Astrocyte (in vitro differentiated cells and primary cell): Measurements from ENCODE around the gene ASB3. TPM values are rescaled to one million over a fixed set of nuclear protein-coding genes. Genes with fewer than 3 reads are reported as not detected.

ENCODE experiments used
- DNase-seq: peaks from one replicate; pipeline ENCODE4 v3.0.0-alpha.2; 2010; ENCODE audit warnings: low read depth
- FAIRE-seq: peaks from 2 replicates; lab custom pipeline; 2011; peaks lifted over from hg19 to GRCh38; lab: Jason Lieb, UNC
- H2AFZ ChIP-seq: 2 replicates; pipeline ENCODE4 v1.6.0; 2012; ENCODE audit warnings: low read depth, low read length, inconsistent platforms
- H3K27ac ChIP-seq: 2 replicates; pipeline ENCODE4 v1.5.1; 2011; ENCODE audit warnings: low read depth, low read length, inconsistent platforms
- H3K27me3 ChIP-seq: 2 replicates; pipeline ENCODE4 v1.6.0; 2011; ENCODE audit warnings: low read length, inconsistent platforms; ENCODE audit not compliant: insufficient read depth
- H3K36me3 ChIP-seq: 2 replicates; pipeline ENCODE4 v1.5.1; 2011; ENCODE audit warnings: low read length, inconsistent platforms; ENCODE audit not compliant: insufficient read depth
- H3K4me1 ChIP-seq: 2 replicates; pipeline ENCODE4 v1.5.1; 2011; ENCODE audit warnings: low read length, inconsistent platforms; ENCODE audit not compliant: insufficient read depth
- H3K4me2 ChIP-seq: 2 replicates; pipeline ENCODE4 v1.6.0; 2012; ENCODE audit warnings: low read length, inconsistent platforms
- H3K4me3 ChIP-seq: 2 replicates; pipeline ENCODE4 v1.5.1; 2011; ENCODE audit warnings: low read depth, mild to moderate bottlenecking, low read length, inconsistent platforms; ENCODE audit not compliant: insufficient read depth
- H3K79me2 ChIP-seq: 2 replicates; pipeline ENCODE4 v1.6.0; 2012; ENCODE audit warnings: mild to moderate bottlenecking, low read length, inconsistent platforms; ENCODE audit not compliant: insufficient read depth
- H3K9ac ChIP-seq: 2 replicates; pipeline ENCODE4 v1.6.0; 2012; ENCODE audit warnings: mild to moderate bottlenecking, low read length, inconsistent platforms
- H3K9me3 ChIP-seq: 2 replicates; pipeline ENCODE4 v1.5.1; 2012; ENCODE audit warnings: low read depth, mild to moderate bottlenecking, low read length, inconsistent platforms; ENCODE audit not compliant: insufficient read depth
- H4K20me1 ChIP-seq: 2 replicates; pipeline ENCODE4 v1.6.0; 2012; ENCODE audit warnings: low read length, inconsistent platforms; ENCODE audit not compliant: insufficient read depth
- H3K27ac Mint-ChIP-seq: one replicate; pipeline ENCODE4 v1.8.0; 2021; ENCODE audit warnings: mild to moderate bottlenecking, mixed read lengths; ENCODE audit not compliant: unreplicated experiment
- H3K27me3 Mint-ChIP-seq: one replicate; pipeline ENCODE4 v1.8.0; 2021; ENCODE audit warnings: low read depth, mixed read lengths; ENCODE audit not compliant: unreplicated experiment
- H3K36me3 Mint-ChIP-seq: one replicate; pipeline ENCODE4 v1.8.0; 2021; ENCODE audit warnings: low read depth, mixed read lengths; ENCODE audit not compliant: unreplicated experiment
- H3K4me1 Mint-ChIP-seq: one replicate; pipeline ENCODE4 v1.8.0; 2021; ENCODE audit warnings: low read depth, mixed read lengths; ENCODE audit not compliant: unreplicated experiment
- H3K4me3 Mint-ChIP-seq: one replicate; pipeline ENCODE4 v1.8.0; 2021; ENCODE audit warnings: mild to moderate bottlenecking, moderate library complexity, mixed read lengths; ENCODE audit not compliant: unreplicated experiment
- H3K9me3 Mint-ChIP-seq: one replicate; pipeline ENCODE4 v1.8.0; 2021; ENCODE audit warnings: mild to moderate bottlenecking, mixed read lengths; ENCODE audit not compliant: unreplicated experiment
- CTCF ChIP-seq: IDR thresholded peaks from 2 replicates; pipeline ENCODE4 v1.5.1; 2011; ENCODE audit warnings: low read depth, mild to moderate bottlenecking, inconsistent platforms, low read length, moderate library complexity; ENCODE audit not compliant: insufficient read depth
- EZH2 ChIP-seq: IDR thresholded peaks from 2 replicates; pipeline ENCODE4 v1.6.1; 2012; ENCODE audit warnings: mild to moderate bottlenecking, low read length, inconsistent platforms; ENCODE audit not compliant: insufficient read depth
- total RNA-seq: library from RNA; stranded (reverse); gene quantifications from 2 replicates; pipeline ENCODE4 v1.2.1, GENCODE V29; 2021

Gene ASB3
- total RNA-seq, 1 donor from 2014 or later: 26.4 TPM

GRCh38 chr2:53622141-53622540 is 164.6 kb downstream of the ASB3 start:
- no peak overlapping the region for H2AFZ ChIP-seq
- H3K4me3 Mint-ChIP-seq: no peak overlapping the region
- no peaks in the 10 kb centered on the region for H3K36me3 Mint-ChIP-seq
- DNase-seq: no peak
- H3K27me3 ChIP-seq: no peaks in the 10 kb centered on the region
- no peak overlapping the region for H3K27ac ChIP-seq
- H3K9me3 Mint-ChIP-seq: no peaks in the 10 kb centered on the region
- H3K4me1 Mint-ChIP-seq: peaks cover 3% of the 10 kb centered on the region
- no peak overlapping the region for H3K27ac Mint-ChIP-seq
- no peak overlapping the region for H3K9ac ChIP-seq
- no peaks in the 10 kb centered on the region for H4K20me1 ChIP-seq
- H3K4me2 ChIP-seq: no peak overlapping the region
- H3K27me3 Mint-ChIP-seq: no peaks in the 10 kb centered on the region
- no peaks in the 10 kb centered on the region for H3K79me2 ChIP-seq
- no peaks in the 10 kb centered on the region for H3K4me1 ChIP-seq
- TF ChIP-seq CTCF (no peak), EZH2 (no peak)
- no peaks in the 10 kb centered on the region for H3K36me3 ChIP-seq
- no peaks in the 10 kb centered on the region for H3K9me3 ChIP-seq
- no peak for FAIRE-seq
- H3K4me3 ChIP-seq: no peak overlapping the region

- Mint-ChIP-seq H3K9me3 (no peaks in the 10 kb centered on the region), H3K4me1 (peaks cover 3% of the 10 kb centered on the region), H3K27ac (no peak overlapping the region), H3K36me3 (no peaks in the 10 kb centered on the region), H3K27me3 (no peaks in the 10 kb centered on the region), H3K4me3 (no peak overlapping the region)
- no peak for DNase-seq
- no peak overlapping the region for H3K4me2 ChIP-seq
- FAIRE-seq: no peak
- H3K4me1 ChIP-seq: no peaks in the 10 kb centered on the region
- no peak overlapping the region for H3K4me3 ChIP-seq
- no peak overlapping the region for H3K9ac ChIP-seq
- no peaks in the 10 kb centered on the region for H3K79me2 ChIP-seq
- no peak overlapping the region for H2AFZ ChIP-seq
- H4K20me1 ChIP-seq: no peaks in the 10 kb centered on the region
- H3K27ac ChIP-seq: no peak overlapping the region
- no peaks in the 10 kb centered on the region for H3K9me3 ChIP-seq
- H3K36me3 ChIP-seq: no peaks in the 10 kb centered on the region
- TF ChIP-seq CTCF: no peak
- TF ChIP-seq EZH2: no peak
- no peaks in the 10 kb centered on the region for H3K27me3 ChIP-seq
Observed at GRCh38 chr2:53620981-53621380, 165.8 kb downstream of the ASB3 start.

Other genes starting within 250 kb of the ASB3 start
- 3.1 and 3.6 TPM in 2 replicates for gene CHAC2, start 19.1 kb downstream of the ASB3 start, total RNA-seq
- gene ERLEC1, start 91 bp upstream of the ASB3 start, total RNA-seq: 54.2 and 60.7 TPM in 2 replicates
- gene GPR75, start 73.0 kb upstream of the ASB3 start, total RNA-seq: 4.0 and 5.0 TPM in 2 replicates
- gene PSME4, start 184.0 kb upstream of the ASB3 start, total RNA-seq: 101 and 110 TPM in 2 replicates